ENCODE results near the gene IGF2.

DNA sequence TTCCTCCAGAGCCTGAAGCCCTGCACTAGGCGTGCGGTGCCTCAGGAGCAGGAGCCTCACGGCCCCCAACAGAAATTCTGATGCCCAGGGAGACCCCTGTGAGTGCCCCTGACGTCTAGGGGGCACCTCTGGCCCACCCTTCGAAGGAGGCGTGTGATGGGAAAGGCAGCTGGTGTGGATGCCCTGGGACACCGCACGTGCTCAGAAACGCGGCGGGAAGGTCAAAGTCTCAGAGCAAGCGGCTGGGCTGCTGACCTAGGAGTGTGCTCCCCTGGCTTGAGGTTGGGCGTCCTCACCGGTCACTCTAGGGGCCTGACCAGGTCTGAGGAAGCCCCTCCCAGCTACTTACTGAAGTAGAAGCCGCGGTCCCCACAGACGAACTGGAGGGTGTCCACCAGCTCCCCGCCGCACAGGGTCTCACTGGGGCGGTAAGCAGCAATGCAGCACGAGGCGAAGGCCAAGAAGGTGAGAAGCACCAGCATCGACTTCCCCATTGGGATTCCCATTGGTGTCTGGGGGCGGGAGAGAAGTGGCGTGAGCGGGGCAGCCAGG is 4.1 kb downstream of the IGF2 start:
- TF ChIP-seq SUZ12 (IDR thresholded peaks at IDR 0.05; ENCODE audit: extremely low read depth, insufficient read depth, insufficient read length) (no peak), ZNF274 (IDR thresholded peaks at IDR 0.05; ENCODE audit: low read depth, low read length) (no peak)
